K562 (cell line): ENCODE data around the gene CD79A. TPM values are rescaled to one million over a fixed set of nuclear protein-coding genes. Genes with fewer than 3 reads are reported as not detected.

Experiments used
- ADNP ChIP-seq: fragments of 200-800 bp; sonication (Bioruptor generic); IDR thresholded peaks from 2 replicates; pipeline ENCODE4 v1.6.1; 2016; ENCODE audit warnings: missing genetic modification characterization, missing compliant biosample characterization
- ELF1 ChIP-seq: fragments of 200-800 bp; sonication (Bioruptor generic); IDR thresholded peaks from 2 replicates; pipeline ENCODE4 v1.6.1; 2016; ENCODE audit warnings: missing genetic modification characterization, missing compliant biosample characterization
- ESRRA ChIP-seq: fragments of 450-650 bp; IDR thresholded peaks from 2 replicates; pipeline ENCODE4 v1.6.1; 2014; ENCODE audit warnings: low read depth, mild to moderate bottlenecking, moderate library complexity, borderline replicate concordance
- ETS2 ChIP-seq: IDR thresholded peaks from 2 replicates; pipeline ENCODE4 v1.6.1; 2016; ENCODE audit warnings: borderline replicate concordance, missing genetic modification characterization, mild to moderate bottlenecking, moderate library complexity, missing compliant biosample characterization; ENCODE audit not compliant: poor library complexity, severe bottlenecking
- GABPB2 ChIP-seq: fragments of 250-450 bp; sonication (Bioruptor Pico); conservative IDR thresholded peaks from 2 replicates; pipeline ENCODE4 v1.5.1; 2021; ENCODE audit warnings: mild to moderate bottlenecking
- GTF2E2 ChIP-seq: fragments of 200-800 bp; sonication (Bioruptor generic); IDR thresholded peaks from 2 replicates; pipeline ENCODE4 v1.6.1; 2016; ENCODE audit warnings: missing genetic modification characterization, missing compliant biosample characterization
- MXI1 ChIP-seq: IDR thresholded peaks from 2 replicates; pipeline ENCODE4 v1.6.1; 2011; ENCODE audit warnings: low read depth, mild to moderate bottlenecking, improper control_type of control experiment, low read length
- NFYB ChIP-seq: IDR thresholded peaks from 2 replicates; pipeline ENCODE4 v1.6.1; 2011; ENCODE audit warnings: mild to moderate bottlenecking, moderate library complexity; ENCODE audit not compliant: insufficient read length; ENCODE audit errors: extremely low read depth
- NR2F6 ChIP-seq: fragments of 450-650 bp; formaldehyde crosslinking; IDR thresholded peaks from 2 replicates; pipeline ENCODE4 v1.4.0; 2020; ENCODE audit warnings: mild to moderate bottlenecking
- SIN3A ChIP-seq, 2 experiments: fragments of 150-350 bp in 1 of 2; IDR thresholded peaks; 2 replicates each; pipeline ENCODE4 v1.6.1; 2011 to 2016; ENCODE audit warnings: borderline replicate concordance in 2 of 2, low read depth in 2 of 2, low read length in 2 of 2, mild to moderate bottlenecking in 2 of 2, moderate library complexity in 2 of 2; ENCODE audit not compliant: control insufficient read depth in 1 of 2
- ZNF347 ChIP-seq: fragments of 450-650 bp; formaldehyde crosslinking; IDR thresholded peaks from 2 replicates; pipeline ENCODE4 v1.4.0; 2020; ENCODE audit warnings: low read depth, mild to moderate bottlenecking, moderate library complexity
- ZNF695 ChIP-seq: fragments of 450-650 bp; formaldehyde crosslinking; IDR thresholded peaks from 2 replicates; pipeline ENCODE4 v1.4.0; 2020; ENCODE audit warnings: mild to moderate bottlenecking, moderate library complexity
- ZNF79 ChIP-seq: fragments of 250-450 bp; sonication (Bioruptor Pico); IDR thresholded peaks from 2 replicates; pipeline ENCODE4 v1.4.0; 2020; ENCODE audit warnings: low read depth, mild to moderate bottlenecking, moderate library complexity
- polyA plus RNA-seq, 8 experiments: library from polyadenylated mRNA; depleted of rRNA in 4 of 8; stranded (reverse) in 5 of 8; unstranded in 3 of 8; fragments of >200 nt; fragmentation: Nextera tagmentation in 2 of 8; fragmentation: Illumina TruSeq in 1 of 8; extraction: Ambion mirVana in 2 of 8; extraction: Trizol in 1 of 8; gene quantifications; 2 replicates each; pipeline versions ENCODE4 v1.2.1 to v1.2.3, GENCODE V29; 2011 to 2014; ENCODE audit warnings: inconsistent platforms in 1 of 8, missing spikeins in 1 of 8
- total RNA-seq, 7 experiments: library from RNA; depleted of rRNA in 6 of 7; stranded (reverse); fragments of >200 nt in 6 of 7; fragmentation: Illumina TruSeq in 2 of 7; extraction: Trizol in 2 of 7; gene quantifications; 2 replicates each; pipeline versions ENCODE4 v1.2.1 to v1.2.3, GENCODE V29; 2011 to 2021; ENCODE audit warnings: low replicate concordance in 1 of 7
- TF ChIP-seq, protein P1 (sequence below): fragments of 250-450 bp; sonication (Bioruptor Pico); IDR thresholded peaks from 2 replicates; pipeline ENCODE4 v1.8.0; 2022; ENCODE audit warnings: inconsistent platforms, mild to moderate bottlenecking, moderate library complexity, borderline replicate concordance
- TF ChIP-seq, protein P2 (sequence below): sonication (generic); formaldehyde crosslinking; IDR thresholded peaks from 2 replicates; pipeline ENCODE4 v1.9.0; 2022; ENCODE audit warnings: mild to moderate bottlenecking, missing genetic modification reagents
- TF ChIP-seq, protein P3 (sequence below): fragments of 250-450 bp; sonication (Bioruptor Pico); IDR thresholded peaks from 2 replicates; pipeline ENCODE4 v1.8.0; 2022; ENCODE audit warnings: moderate library complexity, mild to moderate bottlenecking, inconsistent platforms
- TF ChIP-seq, protein P4 (sequence below): conservative IDR thresholded peaks from 2 replicates; pipeline ENCODE4 v1.6.1; 2011; ENCODE audit warnings: low read depth, mild to moderate bottlenecking, low read length; ENCODE audit not compliant: control insufficient read depth

CD79A gene
- total and polyA plus RNA-seq, 9 of the 15 experiments (the other 6 are each of a cell fraction or from before 2014, with no cell fraction given): 0.04 to 0.72 (median 0.17) TPM; not detected in 3

DNA sequence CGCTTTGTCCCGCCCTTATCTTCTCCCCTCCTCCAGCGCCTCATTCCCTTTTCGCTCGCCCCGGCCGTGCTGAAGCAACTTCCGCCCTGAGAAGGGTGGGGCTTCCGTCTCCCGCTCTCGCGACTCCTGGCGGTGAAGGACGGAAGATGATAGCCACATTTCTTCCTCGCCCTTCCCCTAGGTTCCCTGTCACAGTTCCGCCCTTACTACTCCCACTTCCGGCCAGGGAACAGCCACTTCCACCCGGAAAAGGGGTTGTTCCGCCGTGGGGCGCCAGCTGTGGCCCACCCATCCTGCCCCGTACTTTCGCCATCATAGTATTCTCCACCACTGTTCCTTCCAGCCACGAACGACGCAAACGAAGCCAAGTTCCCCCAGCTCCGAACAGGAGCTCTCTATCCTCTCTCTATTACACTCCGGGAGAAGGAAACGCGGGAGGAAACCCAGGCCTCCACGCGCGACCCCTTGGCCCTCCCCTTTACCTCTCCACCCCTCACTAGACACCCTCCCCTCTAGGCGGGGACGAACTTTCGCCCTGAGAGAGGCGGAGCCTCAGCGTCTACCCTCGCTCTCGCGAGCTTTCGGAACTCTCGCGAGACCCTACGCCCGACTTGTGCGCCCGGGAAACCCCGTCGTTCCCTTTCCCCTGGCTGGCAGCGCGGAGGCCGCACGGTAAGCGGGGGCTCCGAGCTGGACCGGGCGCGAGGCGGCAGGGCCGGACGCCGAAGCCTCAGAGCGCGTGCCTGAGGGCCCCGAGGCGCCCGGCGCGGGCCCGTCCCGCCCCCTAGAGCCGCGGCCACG lies 17.3 kb upstream of the CD79A start, which contains the start of gene RPS19 (continued):
- TF ChIP-seq, protein P1, sequence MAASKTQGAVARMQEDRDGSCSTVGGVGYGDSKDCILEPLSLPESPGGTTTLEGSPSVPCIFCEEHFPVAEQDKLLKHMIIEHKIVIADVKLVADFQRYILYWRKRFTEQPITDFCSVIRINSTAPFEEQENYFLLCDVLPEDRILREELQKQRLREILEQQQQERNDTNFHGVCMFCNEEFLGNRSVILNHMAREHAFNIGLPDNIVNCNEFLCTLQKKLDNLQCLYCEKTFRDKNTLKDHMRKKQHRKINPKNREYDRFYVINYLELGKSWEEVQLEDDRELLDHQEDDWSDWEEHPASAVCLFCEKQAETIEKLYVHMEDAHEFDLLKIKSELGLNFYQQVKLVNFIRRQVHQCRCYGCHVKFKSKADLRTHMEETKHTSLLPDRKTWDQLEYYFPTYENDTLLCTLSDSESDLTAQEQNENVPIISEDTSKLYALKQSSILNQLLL (CRISPR knock-in tag): no peak
- TF ChIP-seq ZNF79 (CRISPR knock-in tag): no peak
- no peak for TF ChIP-seq ETS2 (tag)
- TF ChIP-seq ELF1: peak; percentile 100
- TF ChIP-seq, protein P2, sequence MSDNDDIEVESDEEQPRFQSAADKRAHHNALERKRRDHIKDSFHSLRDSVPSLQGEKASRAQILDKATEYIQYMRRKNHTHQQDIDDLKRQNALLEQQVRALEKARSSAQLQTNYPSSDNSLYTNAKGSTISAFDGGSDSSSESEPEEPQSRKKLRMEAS: peak; percentile 67
- no peak for TF ChIP-seq ZNF695
- TF ChIP-seq NFYB: no peak
- no peak for TF ChIP-seq ZNF347 (CRISPR knock-in tag)
- TF ChIP-seq, protein P3, sequence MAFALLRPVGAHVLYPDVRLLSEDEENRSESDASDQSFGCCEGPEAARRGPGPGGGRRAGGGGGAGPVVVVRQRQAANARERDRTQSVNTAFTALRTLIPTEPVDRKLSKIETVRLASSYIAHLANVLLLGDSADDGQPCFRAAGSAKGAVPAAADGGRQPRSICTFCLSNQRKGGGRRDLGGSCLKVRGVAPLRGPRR (CRISPR knock-in tag): no peak
- peak; percentile 91 to 92 for TF ChIP-seq SIN3A (IDR thresholded peaks at IDR 0.05; ENCODE audit: borderline replicate concordance in 2 of 2, control insufficient read depth in 1 of 2, low read depth in 2 of 2, low read length in 2 of 2)
- peak; percentile 95 for TF ChIP-seq GTF2E2 (tag)
- no peak for TF ChIP-seq GABPB2 (CRISPR knock-in tag)
- no peak for TF ChIP-seq ADNP
- TF ChIP-seq, protein P4, sequence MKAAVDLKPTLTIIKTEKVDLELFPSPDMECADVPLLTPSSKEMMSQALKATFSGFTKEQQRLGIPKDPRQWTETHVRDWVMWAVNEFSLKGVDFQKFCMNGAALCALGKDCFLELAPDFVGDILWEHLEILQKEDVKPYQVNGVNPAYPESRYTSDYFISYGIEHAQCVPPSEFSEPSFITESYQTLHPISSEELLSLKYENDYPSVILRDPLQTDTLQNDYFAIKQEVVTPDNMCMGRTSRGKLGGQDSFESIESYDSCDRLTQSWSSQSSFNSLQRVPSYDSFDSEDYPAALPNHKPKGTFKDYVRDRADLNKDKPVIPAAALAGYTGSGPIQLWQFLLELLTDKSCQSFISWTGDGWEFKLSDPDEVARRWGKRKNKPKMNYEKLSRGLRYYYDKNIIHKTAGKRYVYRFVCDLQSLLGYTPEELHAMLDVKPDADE: peak; percentile 85
- TF ChIP-seq MXI1: peak; percentile 36; the same call in 1 of the 2 replicates
- TF ChIP-seq NR2F6 (CRISPR knock-in tag): no peak
- peak; percentile 70; the same call in 1 of the 2 replicates for TF ChIP-seq ESRRA
